Activated CD8-positive, alpha-beta memory T cell treated with anti-CD3 and anti-CD28 coated beads, Interleukin-2, amount 50 U/mL, for 4 hours (primary cell): ENCODE data around the gene RAB30.
"Not testable (repeated sequence)": the region's sequence is repeated elsewhere in the genome, so short reads cannot be mapped to it uniquely, and the experiment has no call there.

Experiments
- DNase-seq: peaks from one replicate; pipeline ENCODE4 v3.0.0-alpha.2; 2020

RAB30 gene

DNA sequence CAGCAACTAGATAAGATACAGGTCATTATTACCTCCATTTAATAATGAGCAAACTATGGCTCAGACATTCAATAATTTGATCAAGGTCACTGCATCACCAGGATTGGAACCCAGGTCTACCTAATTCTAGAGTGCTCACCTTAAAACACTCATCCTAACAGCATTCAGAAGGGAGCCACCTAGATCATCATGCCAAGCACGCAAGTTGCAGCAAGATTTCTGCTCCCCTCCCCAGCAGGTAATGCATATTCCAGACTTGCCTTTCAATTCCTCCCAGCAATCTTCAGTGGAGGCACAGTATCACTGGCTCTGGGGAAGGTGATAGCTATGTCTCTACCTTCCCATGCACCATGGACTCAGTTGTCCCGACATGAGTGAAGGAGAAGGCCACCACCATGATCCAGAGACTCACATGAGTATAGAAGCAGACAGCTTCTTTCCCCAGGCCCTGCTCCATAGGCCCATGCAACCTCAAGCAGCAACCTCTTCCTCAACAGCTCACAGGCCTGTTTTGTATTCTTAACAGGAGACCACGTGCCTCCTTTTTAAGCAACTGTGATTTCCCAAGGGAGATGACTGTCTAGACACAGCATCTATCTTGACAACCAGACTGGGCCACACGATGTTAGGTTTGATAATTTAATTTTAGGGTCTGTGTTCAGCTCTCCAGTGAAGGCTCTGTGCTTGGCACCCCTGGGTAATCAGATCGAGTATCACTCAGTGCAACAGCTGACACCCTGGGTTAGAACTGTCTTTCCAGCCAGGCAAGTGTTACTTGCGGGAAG is 36.4 kb downstream of the RAB30 start:
- no peak for DNase-seq

GRCh38 chr11:83034673-83035014 is 37.1 kb downstream of the RAB30 start:
- DNase-seq, result no peak

DNA sequence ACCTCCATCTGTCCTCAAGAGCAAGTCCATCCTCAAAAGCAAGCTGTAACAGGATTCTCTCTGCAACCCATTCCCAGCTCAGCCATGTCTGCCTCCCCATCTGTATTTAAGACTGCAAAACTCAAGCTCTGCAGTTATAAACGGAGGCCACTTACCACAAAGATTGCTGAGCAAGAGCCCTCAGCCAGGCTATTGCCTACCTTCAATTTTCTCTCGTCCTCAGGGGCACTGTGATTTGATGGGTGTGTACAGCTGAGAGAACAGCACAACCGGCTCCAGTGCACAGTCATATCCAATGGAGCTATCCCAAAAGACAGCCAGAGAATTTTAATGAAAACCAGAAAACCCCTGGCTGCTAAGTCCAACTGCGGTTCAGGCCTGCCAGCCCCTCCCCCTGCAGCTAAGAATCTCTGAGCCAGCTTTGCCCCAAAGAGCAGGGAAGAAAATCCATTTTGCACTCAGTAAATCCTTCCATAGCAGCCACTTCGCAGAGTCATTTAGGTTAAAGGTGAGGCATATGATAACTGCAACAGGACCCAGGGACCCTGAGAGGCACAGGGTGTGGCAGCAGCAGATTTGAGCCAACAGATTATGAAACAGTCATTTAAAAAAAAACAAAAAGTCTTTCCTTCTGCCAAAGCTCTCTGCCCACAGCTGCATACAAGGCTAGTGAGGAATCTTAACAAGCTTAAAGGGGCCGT is 37.6 kb downstream of the RAB30 start:
- DNase-seq, result no peak

- DNase-seq, result no peak
Measured at GRCh38 chr11:83033371-83033770, 38.3 kb downstream of the RAB30 start.

- no peak for DNase-seq
Measured at GRCh38 chr11:83031127-83031526, 40.6 kb downstream of the RAB30 start.

DNA sequence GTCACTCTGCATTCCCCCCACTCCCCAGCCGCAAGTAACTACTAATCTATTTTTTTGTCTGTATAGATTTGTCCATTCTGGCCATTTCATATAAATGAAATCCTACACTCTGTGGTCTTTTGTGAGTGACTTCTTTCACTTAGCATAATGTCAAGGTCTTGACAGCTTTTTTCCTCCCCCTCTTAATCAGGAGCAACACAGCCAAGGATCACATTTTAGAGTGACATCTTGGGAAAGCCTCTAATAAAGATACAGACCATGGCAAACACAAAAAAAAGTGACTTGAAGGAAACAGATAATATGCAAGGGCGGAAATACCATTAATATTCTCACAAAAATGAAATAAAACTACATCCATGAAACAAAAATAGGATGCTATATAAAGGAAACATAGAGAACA is 43.9 kb downstream of the RAB30 start:
- DNase-seq, result no peak

- no peak for DNase-seq
Measured at GRCh38 chr11:83027289-83027688, 44.4 kb downstream of the RAB30 start.

DNA sequence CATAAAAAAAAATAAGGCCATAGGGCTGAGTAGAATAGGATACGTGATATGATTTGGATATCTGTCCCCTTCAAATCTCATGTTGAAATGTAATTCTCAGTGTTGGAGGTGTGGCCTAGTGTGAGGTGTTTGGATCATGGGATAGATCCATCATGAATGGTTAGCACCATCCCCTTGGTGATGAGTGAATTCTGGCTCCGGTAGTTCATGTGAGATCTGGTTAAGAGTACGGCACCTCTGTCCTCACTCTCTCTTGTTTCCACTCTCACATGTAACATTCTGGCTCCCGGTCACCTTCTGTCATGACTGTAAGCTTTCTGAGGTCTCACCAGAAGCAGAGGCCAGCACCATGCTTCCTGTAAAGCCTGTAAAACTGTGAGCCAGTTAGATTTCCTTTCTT is 45.5 kb downstream of the RAB30 start:
- no peak for DNase-seq

DNA sequence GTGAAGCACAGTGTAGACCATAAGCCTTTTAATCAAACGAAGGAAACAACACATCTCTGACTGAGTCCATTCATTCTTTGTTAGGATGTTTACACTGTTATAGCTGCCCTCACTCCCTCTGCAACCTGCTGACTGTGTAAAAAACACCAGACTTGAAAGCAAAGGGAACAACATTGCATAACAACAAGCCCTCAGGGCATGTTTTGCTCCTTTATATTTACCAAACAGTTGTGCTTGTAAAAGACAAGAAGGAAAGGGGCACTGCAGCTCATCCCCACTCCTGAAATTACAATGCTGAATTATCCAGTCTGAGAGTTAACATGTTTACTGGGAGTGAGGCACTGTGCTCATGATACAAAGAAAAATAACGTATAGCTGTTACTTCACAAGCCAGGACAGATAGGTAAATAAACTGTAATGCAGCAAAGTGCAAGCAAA is 46.4 kb downstream of the RAB30 start:
- no peak for DNase-seq

DNA sequence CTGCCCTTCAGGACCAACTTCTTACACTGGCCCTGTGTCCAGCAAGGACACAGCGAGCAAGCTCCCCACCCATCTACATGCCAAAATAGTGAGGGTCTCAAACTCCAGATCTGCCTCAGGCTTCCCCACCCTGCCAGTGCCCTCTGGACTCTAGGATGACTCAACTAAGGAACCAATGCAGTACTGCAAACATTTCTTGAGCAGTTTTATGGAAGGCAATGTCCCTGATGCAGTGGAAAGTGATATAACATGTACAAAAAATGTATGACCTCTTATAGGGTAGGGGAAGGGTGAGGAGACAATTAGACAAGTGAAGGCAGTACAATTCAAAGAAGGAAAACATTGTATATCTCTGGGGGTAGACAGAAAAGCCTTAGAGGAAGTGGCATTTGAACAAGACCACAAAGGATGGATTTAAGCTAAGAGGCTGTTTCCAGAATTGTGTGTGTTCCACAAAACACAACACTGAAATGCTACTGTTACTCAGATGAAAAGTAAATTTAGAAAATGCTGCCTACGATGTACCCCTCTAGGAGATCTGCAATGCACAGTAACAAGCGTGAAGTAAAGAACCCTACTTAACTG is 47.3 kb downstream of the RAB30 start:
- no peak for DNase-seq

- DNase-seq, result no peak
Measured at GRCh38 chr11:83023410-83023809, 48.3 kb downstream of the RAB30 start.

GRCh38 chr11:83021780-83022125 is 49.9 kb downstream of the RAB30 start:
- no peak for DNase-seq

DNA sequence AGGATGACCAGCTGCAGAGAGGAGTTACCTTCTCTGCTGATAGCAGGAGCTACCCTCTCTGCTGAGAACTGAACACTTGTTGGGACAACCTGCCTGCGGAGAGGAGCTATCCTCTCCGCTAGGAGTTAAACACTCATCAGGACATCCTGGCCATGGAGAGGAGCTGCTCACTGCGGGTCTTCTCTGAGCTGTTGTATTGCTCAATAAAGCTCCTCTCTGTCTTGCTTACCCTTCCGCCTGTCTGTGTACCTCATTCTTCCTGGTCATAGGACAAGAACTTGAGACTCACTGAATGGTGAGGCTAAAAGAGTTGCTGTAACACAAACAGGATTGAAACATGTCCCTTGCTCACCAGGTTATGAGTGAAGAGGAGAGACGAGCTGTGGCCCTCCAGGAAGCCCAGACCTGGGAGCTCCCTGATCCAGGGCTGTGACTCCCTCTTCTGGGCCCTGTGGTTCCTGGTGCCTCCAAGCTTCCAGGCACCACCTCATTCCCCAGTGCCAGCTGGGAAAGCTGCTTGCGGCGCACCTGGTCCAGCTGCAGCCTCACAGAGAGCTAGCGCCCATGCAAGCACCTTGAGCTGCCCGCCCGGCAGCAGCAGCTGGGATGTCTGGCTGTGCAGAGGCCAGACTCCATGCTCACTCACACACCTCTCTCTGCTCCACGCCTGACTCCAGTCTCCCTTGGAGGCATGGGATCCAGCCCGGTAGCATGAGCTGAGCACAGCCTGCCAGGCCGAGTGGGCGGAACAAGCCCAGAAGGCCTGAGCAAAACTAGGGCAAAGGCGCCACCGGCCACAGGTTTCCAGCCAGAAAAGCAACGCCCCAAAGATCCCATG is 50.5 kb downstream of the RAB30 start:
- DNase-seq, result no peak

- DNase-seq, result no peak
Measured at GRCh38 chr11:83019888-83020579, 51.7 kb downstream of the RAB30 start.

GRCh38 chr11:83014951-83015350 is 56.7 kb downstream of the RAB30 start:
- DNase-seq, result no peak

- DNase-seq, result no peak
Measured at GRCh38 chr11:83012168-83013067, 59.3 kb downstream of the RAB30 start.

DNA sequence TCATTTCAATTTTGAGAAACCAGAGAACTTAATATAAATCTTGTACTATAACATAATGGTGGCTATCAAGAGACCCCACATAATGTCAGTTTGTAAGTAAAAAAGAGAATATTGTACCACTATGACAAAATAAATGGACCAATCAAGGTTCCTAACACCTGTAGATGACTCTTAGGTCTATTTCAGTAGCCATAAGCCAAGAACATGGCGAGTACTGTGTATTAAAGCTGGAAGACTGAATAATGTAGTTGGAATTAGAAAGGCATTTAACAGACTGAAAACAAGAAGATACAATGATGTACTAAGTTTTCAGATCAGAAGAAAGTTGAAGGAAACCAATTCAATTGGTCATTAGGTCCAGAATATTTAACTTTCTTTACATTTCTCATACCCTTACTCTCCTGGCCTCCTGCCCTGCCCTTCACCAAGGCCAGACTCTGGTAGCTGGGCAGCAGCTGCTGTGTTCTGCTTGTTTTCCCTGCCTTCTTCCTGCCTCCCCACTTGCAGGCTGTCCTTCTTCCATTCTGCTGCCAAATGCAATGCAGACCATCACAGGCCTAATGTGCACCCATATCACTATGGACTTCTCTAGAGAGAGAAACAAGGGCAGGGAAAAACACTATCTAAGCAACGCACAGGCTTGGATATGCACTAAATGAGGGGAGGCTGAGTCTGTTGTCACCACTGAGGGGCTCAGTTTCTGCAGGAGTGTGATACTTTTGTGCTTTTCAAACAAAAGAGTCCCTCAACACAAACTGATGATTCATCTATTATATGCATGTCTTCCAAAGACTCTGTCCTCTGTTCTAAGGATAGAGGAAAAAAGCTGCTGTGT is 60.1 kb downstream of the RAB30 start:
- no peak for DNase-seq

DNA sequence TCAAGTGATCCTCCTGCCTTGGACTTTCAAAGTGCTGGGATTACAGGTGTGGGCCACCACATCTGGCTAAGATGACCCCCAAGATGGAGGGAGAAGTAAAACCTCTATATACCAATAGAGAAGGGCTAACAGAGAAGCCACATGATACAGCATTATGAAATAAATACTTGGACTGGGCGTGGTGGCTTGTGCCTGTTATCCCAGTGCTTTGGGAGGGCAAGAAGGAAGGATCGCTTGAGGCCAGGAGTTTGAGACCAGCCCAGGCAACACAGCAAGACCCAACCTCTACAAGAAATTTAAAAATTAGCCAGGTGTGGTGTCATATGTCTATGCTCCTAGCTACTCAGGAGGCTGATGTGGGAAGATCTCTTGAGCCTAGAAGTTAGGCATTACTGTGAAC is 61.7 kb downstream of the RAB30 start:
- no peak for DNase-seq

DNA sequence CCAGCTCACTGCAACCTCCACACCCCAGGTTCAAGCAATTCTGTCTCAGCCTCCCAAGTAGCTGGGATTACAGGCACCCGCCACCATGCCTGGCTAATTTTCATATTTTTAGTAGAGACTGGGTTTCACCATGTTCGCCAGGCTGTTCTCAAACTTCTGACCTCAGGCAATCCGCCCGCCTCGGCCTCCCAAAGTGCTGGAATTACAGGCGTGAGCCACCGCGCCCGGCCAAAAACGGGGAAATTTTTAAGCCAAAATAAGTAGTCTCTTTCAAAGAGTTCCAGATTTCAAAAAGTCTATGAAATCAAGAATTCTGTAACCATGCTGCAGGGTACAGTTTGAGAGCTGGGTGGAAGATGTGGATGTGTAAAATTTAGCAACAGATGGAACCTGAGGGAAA is 62.6 kb downstream of the RAB30 start:
- DNase-seq, result not testable (repeated sequence)

- DNase-seq, result no peak
Measured at GRCh38 chr11:83008581-83008923, 63.1 kb downstream of the RAB30 start.
